ENCODE results near the gene TBX2. TPM values are rescaled to one million over a fixed set of nuclear protein-coding genes. Genes with fewer than 3 reads are reported as not detected.

TBX2 gene
- polyA plus RNA-seq, 1 experiment, result 7.8 TPM

DNA sequence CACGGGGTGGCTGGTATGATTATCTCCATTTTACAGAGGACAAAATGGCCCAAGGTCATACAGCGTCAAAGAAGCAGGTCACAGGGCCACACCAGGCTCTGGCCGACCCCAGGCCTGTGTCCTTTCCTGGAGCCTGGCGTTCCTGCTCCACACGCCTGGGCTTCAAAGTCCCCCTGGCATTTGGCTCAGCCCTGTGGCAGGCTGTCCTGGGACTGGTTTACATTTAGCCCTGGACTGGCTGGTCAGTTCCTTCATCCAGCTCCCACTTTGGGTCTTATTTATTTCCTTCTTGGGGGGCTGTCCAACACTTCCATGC is 15.3 kb downstream of the TBX2 start:
- TF ChIP-seq, protein P1, sequence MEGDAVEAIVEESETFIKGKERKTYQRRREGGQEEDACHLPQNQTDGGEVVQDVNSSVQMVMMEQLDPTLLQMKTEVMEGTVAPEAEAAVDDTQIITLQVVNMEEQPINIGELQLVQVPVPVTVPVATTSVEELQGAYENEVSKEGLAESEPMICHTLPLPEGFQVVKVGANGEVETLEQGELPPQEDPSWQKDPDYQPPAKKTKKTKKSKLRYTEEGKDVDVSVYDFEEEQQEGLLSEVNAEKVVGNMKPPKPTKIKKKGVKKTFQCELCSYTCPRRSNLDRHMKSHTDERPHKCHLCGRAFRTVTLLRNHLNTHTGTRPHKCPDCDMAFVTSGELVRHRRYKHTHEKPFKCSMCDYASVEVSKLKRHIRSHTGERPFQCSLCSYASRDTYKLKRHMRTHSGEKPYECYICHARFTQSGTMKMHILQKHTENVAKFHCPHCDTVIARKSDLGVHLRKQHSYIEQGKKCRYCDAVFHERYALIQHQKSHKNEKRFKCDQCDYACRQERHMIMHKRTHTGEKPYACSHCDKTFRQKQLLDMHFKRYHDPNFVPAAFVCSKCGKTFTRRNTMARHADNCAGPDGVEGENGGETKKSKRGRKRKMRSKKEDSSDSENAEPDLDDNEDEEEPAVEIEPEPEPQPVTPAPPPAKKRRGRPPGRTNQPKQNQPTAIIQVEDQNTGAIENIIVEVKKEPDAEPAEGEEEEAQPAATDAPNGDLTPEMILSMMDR (IDR thresholded peaks at IDR 0.05; ENCODE audit: insufficient read depth, low read depth, low read length), result no peak
- CTCF ChIA-PET, result interaction anchor here (0.7 to 14.0 kb wide), 11 partner anchors 11 to 651 kb away, joined by 3 to 206 read pairs (median 6); no protein-coding TSS in a partner anchor
- H3K4me3 ChIP-seq (ENCODE audit: low read depth, low read length), result no peak overlapping the region
- H3K27me3 ChIP-seq (ENCODE audit: control insufficient read depth, insufficient read depth, low read length), result peaks cover 2% of the 10 kb centered on the region; the same call in 1 of the 2 replicates
- no peaks in the 10 kb centered on the region; the same call in 1 of the 2 replicates for H3K36me3 ChIP-seq (ENCODE audit: control insufficient read depth, insufficient read depth, low read length)
- POLR2A ChIA-PET, result no interaction called here
- DNase-seq (ENCODE audit: low read depth), result no peak

DNA sequence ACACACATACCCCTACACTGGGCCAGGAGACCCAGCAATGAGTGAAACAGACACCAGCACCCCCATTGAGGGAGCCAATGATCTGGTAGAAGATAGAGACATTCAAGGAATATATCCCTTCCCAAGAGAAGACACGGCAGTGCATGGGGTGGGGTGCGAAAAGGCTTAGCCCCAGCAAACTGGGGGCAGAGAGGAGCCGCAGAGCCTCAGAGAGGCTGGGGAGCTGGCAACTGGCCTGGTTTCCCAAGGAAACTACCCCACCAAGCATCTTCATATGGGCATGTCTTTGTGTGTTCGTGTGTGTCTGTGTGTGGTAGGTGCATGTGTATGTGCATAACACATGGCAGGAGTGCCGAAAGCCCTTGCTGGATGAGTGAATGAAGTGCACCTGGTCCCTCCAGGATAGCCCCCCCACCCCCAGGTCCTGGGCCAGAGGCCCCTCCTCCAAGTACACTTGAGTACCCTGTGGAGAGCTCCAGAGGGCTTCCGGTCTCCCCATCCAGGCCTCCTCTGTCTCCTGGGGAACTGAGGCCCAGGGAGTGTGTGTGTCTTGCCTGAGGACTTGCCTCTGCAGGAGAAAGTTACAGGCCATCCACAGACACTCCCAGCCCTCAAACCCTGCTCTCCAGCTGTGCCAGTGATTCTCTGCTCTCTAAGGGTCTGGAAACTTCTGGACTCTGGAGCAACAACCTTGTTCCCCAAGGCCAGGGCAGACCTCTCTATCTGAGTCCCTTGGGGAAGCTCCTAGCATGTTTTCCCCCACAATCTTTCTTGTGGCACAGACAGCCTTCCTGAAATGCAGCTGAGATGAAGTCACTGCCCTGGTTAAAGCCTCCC is 15.9 kb downstream of the TBX2 start:
- CTCF ChIA-PET, result interaction anchor here (0.6 to 14.0 kb wide), 15 partner anchors 19 to 651 kb away, joined by 3 to 206 read pairs (median 4); no protein-coding TSS in a partner anchor
- POLR2A ChIA-PET, result no interaction called here
- TF ChIP-seq, protein P1 (IDR thresholded peaks at IDR 0.05; ENCODE audit: insufficient read depth, low read depth, low read length), result no peak
- no peak for DNase-seq (ENCODE audit: low read depth)
- no peak overlapping the region for H3K4me3 ChIP-seq (ENCODE audit: low read depth, low read length)
- H3K36me3 ChIP-seq (ENCODE audit: control insufficient read depth, insufficient read depth, low read length), result no peaks in the 10 kb centered on the region; the same call in 1 of the 2 replicates
- H3K27me3 ChIP-seq (ENCODE audit: control insufficient read depth, insufficient read depth, low read length), result peaks cover 2% of the 10 kb centered on the region; the same call in 1 of the 2 replicates

DNA sequence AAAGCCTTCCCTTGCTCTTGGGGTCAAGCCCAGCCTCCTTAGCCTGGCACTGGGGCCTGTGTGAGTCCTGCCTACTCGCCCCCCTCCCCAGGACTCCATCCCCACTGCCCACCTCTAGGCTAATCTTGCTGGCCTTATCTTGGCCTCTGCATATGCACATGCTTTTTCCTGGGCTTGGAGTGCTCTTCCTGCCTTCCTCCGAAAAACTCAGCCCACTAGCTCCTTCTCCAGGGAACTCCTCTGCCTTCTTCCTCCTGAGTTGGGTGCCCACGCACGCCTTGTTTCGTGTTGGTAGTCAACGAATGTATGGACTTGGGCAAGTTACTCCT is 16.5 kb downstream of the TBX2 start:
- H3K4me3 ChIP-seq (ENCODE audit: low read depth, low read length), result no peak overlapping the region
- peaks cover 4% of the 10 kb centered on the region for H3K27me3 ChIP-seq (ENCODE audit: control insufficient read depth, insufficient read depth, low read length)
- H3K36me3 ChIP-seq (ENCODE audit: control insufficient read depth, insufficient read depth, low read length), result no peaks in the 10 kb centered on the region; the same call in 1 of the 2 replicates
- POLR2A ChIA-PET, result interaction anchor here (0.6 kb wide), 1 partner anchor 100 kb away, joined by 3 read pairs; no protein-coding TSS in a partner anchor
- TF ChIP-seq, protein P1 (IDR thresholded peaks at IDR 0.05; ENCODE audit: insufficient read depth, low read depth, low read length), result no peak
- no peak for DNase-seq (ENCODE audit: low read depth)
- CTCF ChIA-PET, result interaction anchor here (0.6 to 14.0 kb wide), 15 partner anchors 19 to 650 kb away, joined by 3 to 206 read pairs (median 4); no protein-coding TSS in a partner anchor

DNA sequence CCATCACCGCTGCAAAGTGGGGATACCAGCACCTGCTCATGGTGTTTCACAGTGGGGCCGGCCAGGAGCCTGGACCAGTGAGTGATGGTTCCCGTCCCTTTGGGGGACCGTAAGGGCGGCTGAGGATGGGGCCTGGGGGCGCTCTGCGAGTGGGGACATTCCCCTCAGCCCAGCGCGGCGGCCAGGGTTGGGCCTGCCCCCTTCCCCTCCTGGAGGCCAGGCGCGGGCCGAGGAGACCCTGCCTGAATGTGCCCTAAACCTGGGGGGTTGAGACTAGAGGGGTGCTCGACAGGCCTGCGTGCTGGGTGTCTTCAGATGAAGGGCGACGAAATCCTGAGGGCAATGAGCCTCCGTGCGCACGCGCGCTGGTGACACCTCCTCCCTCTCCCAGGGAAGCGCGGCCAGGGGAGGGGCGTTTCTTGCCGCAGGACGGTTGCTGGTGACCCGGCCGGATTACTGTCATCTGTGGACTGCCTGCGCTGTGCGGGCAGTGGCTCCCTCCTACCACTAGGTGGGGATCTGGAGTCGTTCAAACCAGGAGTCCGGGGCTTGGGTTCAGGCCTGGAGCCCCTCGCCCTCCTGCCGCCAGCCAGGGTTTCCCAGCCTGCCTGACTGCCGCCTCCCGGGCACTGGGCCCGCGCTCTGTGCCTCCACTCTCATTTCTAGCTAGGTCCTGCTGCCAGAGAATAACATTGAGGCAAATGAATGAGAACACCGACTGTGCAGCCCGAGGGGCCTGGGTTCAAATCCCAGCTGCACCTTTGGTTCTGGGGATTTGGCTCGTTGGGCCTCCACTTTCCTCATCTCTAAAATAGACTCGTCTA is 17.1 kb downstream of the TBX2 start:
- peaks cover 5% of the 10 kb centered on the region for H3K27me3 ChIP-seq (ENCODE audit: control insufficient read depth, insufficient read depth, low read length)
- CTCF ChIA-PET, result interaction anchor here (0.6 to 14.0 kb wide), 24 partner anchors 11 to 649 kb away, joined by 3 to 206 read pairs (median 4); no protein-coding TSS in a partner anchor
- peak; percentile 46 for DNase-seq (ENCODE audit: low read depth)
- 0 out of 2 replicates have a peak overlapping the region, but pooled peaks have one; percentile 9 for H3K4me3 ChIP-seq (ENCODE audit: low read depth, low read length)
- H3K36me3 ChIP-seq (ENCODE audit: control insufficient read depth, insufficient read depth, low read length), result no peaks in the 10 kb centered on the region; the same call in 1 of the 2 replicates
- TF ChIP-seq, protein P1 (IDR thresholded peaks at IDR 0.05; ENCODE audit: insufficient read depth, low read depth, low read length), result peak; percentile 98
- POLR2A ChIA-PET, result interaction anchor here (0.6 kb wide), 1 partner anchor 99 kb away, joined by 3 read pairs; no protein-coding TSS in a partner anchor
